Measurements from ENCODE around the gene PIN1.
"Not testable (repeated sequence)": the region's sequence is repeated elsewhere in the genome, so short reads cannot be mapped to it uniquely, and the experiment has no call there.

Gene PIN1

DNA sequence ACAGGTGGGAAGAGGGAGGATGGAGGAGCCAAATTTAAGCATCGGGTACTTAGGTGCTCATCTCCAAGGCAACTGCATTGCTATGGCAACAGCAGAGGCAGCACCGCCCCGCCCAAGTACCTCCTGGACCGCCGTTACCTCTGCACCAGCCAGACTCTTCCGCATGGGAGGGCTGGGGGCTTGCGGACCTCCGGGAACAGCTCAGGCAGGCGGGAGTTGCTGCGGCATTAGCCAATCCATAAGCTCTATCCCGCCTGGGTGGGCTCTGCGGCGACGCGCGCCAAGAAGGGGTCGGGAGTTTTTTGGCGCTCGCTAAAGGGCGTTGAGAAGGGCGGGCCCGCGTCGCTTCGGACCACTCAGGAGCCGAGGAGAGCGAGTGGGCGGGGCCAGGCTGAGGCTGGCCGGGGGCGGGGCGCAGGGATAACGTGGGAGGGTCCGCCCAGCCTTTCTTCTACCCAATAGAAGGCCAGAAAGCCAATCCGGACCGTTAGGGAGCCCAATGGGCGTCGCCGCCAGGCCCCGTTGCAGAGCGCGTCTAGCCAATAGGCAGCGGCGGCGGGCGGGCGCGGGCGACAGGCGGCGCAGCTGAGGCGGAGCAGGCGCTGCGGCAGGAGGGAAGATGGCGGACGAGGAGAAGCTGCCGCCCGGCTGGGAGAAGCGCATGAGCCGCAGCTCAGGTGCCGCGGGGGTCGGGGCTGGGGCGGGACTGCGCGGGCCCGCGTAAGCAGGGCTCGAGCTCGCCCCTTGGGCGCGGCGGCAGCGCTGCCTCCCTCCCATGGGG, at the start of gene PIN1:
PIN1 (plus strand) TSS at position 593 of the 781 bp plus-strand sequence; CDS start at position 620, 27 bp downstream.
- DNase-seq, result peak; percentile 99

DNA sequence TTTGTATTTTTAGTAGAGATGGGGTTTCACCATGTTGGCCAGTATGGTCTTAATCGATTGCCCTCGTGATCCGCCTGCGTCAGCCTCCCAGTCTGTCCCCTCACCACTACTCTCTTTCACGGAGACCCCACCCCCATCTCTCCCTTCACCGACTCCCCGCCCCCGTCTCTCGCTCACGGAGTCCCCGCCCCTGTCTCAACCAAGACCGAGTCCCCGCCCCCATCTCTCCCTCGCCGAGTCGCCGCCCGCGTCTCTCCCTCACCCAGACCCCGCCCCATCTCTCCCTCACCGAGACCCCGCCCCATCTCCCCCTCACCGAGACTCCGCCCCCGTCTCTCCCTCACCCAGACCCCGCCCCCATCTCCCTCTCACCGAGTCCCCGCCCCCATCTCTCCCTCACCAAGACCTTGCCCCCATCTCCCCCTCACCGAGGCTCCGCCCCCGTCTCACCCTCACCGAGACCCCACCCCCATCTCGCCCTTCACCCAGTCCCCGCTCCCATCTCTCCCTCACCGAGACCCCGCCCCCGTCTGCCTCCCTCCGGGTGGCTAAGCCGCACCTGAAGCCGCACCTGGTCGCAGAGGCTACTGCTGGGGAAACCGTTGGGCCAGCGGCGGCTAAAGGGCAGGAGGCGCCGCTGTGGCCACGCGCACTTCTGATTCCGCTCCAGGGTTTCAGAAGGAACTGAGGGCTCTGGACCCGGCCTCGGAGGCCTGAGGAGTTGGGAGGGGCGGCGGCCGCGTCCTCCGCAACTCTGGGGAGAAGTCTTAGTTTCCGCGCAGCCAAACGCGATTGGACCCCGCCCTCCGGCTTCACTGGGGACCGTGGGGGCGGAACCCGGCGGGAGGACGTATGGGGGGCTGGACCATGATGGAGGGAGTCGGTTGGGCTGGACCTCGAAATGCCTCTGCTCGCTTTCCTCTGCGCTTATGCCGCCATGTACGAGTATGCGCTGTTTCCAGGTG, 49.5 kb upstream of the PIN1 start:
- DNase-seq, result peak; percentile 97

DNA sequence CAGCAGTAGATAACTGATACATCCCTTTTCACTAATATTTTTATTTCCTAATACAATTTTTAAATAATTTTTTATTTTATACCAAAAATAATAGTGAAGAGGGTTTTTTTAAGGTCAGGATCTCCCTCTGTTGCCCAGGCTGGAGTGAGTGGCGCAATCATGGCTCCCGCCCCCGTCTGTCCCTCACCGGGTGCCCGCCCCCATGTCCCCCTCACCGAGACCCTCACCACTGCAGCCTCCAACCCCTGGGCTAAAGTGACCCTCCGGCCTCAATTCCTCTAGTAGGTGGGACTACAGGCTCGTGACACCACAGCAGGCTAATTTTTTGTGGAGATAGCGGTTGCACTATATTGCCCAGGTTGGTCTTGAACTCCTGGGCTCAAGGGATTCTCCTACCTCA, 48.8 kb upstream of the PIN1 start:
- no peak for DNase-seq

DNA sequence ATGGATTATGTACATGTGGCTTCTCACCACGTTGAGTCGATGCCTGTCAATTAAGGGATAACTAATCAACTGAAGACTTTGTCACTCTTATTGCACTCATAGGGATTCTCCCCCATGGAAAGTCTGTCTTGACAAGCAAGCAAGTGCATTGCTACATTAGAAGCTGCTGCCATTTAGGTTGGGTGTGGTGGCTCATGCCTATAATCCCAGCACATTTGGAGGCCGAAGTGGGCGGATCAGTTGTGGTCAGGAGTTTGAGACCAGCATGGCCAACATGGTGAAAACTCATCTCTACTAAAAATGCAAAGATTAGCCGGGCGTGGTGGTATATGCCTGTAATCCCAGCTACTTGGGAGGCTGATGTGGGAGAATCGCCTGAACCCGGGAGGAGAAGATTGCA, 48.3 kb upstream of the PIN1 start:
- DNase-seq, result no peak

DNA sequence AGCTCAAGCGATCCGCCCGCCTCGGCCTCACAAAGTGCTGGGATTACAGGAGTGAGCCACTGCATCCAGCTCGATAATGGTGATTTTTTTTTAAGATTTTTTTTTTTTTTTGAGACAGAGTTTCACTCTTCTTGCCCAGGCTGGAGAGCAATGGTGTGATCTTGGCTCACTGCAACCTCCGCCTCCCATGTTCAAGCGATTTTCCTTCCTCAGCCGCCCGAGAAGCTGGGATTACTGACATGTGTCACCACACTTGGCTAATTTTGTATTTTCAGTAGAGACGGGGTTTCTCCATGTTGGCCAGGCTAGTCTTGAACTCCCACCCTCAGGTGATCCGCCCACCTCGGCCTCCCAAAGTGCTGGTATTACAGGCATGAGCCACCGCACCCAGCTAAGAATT, 46.5 kb upstream of the PIN1 start:
- DNase-seq, result not testable (repeated sequence)

DNA sequence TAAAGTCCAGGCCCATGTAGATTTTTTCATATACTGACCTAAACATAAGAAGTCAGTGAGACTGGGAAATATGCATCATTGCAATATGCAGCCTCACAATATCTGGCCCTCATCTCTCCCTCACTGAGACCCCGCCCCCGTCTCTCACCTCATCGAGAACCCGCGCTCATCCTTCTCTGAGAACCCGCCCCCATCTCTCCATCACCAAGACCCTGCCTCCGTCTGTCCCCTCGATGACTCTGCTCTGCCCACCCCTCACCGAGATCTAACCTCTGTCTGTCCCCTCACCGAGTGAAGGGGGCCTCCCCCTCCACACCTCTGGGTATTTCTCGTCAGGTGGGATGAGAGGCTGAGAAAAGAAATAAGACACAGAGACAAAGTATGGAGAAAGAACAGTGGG, 46.1 kb upstream of the PIN1 start:
- DNase-seq, result no peak

DNA sequence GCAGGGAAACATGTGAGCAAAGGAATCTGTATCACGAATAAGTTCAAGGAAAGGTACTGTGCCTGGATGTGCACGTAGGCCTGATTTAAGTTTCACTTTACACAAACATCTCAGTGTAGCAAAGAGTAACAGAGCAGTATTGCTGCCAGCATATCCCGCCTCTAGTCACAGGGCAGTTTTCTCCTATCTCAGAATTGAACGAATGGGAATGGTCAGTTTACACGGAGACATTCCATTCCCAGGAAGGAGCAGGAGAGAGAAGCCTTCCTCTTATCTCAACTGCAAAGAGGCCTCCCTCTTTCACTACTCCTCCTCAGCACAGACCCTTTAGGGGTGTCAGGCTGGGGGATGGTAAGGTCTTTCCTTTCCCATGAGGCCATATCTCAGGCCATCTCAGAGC, 45.5 kb upstream of the PIN1 start:
- not testable (repeated sequence) for DNase-seq

DNA sequence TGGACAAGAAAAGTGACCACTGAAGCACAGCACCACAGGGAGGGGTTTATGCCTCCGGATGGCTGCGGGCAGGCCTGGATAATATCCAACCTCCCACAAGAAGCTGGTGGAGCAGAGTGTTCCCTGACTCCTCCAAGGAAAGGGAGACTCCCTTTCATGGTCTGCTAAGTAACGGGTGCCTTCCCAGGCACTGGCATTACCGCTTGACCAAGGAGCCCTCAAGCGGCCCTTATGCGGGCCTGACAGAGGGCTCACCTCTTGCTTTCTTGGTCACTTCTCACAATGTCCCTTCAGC, 44.1 kb upstream of the PIN1 start:
- DNase-seq, result not testable (repeated sequence)

DNA sequence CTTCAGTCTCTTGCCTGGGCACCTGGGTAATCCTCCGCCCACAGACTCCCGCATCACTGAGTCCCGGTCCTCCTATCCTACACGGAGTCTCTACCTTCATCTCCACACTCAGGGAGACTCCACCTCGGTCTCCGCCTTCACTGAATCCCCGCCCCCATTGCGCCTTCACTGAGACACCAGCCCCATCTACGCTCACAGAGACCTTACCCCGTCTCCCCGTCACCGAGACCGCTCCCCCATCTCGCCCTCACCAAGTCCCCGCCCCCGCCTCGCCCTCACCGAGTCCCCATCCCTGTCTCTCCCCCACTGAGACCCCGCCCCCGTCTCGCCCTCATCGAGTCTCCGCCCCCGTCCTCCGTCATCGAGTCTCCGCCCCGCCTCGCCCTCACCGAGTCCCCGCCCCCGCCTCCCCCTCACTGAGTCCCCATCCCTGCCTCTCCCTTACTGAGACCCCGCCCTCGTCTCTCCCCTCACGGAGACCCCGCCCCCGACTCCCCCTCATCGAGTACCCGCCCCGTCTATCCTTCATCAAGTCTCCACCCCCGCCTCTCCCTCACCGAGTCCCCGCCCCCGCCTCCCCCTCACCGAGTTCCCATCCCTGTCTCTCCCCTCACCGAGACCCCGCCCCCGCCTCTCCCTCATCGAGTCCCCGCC, 43.4 kb upstream of the PIN1 start:
- peak; percentile 63 for DNase-seq

DNA sequence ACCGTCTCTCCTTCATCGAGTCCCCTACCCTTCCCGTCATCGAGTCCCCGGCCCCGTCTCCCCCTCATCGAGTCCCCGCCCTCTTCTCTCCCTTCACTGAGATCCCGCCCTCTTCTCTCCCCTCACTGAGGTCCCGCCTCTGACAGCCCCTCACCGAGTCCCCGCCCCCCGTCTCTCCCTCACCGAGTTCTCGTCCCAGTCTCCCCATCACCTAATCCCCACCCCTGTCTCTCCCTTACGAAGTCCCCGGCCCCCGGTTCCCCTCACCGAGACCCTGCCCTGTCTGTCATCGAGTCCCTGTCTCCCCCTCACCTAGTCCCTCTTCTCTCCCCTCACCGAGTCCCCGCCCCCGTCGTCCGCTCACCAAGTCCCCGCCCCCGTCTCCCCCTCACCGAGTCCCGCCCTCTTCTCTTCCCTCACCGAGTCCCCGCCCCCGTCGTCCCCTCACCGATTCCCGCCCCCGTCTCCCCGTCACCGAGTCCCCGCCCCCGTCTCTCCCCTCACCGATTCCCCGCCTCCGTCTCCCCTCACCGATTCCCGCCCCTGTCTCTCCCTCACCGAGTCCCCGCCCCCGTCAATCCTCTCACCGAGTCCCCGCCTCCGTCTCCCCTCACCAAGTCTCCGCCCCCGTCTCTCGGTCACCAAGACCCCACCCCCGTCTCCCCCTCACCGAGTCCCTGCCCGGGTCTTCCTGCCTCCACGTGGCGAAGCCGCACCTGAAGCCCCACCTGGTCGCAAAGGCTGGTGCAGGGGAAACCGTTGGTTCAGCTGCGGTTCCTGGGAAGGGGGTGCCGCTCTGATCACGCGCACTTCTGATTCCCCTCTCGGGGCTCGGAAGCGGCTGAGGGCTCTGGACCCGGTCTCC, 42.7 kb upstream of the PIN1 start:
- peak; percentile 87 for DNase-seq

DNA sequence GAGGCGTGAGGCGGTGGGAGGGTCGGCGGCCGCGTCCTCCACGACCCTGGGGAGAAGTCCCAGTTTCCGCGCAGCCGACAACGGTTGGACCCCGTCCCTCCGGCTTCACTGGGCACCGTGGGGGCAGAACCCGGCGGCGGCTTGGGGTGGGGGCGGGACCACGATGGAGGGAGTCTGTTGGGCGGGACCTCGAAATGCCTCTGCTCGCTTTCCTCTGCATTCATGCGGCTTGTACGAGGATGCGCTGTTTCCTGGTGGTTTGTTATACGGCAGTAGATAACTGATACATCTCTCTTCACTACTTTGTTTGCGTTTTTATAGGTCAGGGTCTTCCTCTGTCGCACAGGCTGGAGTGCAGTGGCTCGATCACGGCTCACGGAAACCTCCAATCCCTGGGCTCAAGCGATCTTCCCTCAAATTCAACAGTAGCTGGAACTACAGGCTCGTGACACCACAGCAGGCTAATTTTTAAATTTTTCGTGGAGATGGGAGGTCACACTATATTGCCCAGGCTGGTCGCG, 42.0 kb upstream of the PIN1 start:
- no peak for DNase-seq

DNA sequence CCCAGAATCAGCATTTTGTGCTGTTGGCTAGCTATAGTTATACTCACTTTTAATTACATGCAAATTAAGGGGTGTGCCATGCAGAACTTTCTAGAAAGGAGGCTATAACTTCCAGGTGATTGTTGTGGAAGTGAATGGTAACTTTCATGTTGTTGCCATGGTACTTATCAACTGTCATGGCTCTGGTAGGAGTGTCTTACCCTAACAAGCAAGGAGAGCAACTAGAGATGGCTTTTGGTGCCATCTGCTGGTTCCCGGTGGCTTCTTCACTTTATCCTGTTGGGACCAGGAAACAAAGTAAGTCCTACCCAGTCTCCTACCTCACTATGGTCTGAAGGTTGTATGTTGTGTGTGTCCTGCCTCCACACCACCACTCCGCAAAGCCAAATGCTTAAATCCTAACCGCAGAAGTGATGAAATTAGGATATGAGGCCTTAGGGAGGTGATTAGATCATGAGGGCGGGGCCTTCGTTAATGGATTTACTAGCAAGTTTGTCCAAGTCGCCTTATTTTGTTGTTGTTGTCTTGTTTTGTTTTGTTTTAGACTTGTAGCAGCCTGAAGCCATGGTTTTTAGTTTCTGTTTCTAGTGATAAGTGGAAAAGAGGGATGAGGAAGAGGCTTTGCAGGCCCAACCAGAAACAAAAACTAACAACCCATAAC, 38.9 kb upstream of the PIN1 start:
- DNase-seq, result peak; percentile 84

DNA sequence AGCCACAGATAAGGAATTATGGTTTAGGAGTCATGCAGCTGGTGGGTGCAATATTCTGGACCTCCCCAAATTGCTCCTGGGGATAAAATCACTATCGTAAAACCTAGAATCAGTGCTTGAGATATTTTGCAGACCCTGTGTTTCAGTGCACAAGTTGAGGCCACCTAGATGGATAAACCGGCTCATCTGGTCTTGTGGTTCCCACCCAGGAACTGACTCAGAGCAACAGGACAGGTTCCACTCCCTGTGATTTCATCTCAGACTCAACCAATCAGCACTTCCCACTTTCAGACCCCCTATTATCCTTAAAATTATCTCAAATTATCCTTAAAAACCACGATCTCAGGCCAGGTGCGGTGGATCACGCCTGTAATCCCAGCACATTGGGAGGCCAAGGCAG, 37.2 kb upstream of the PIN1 start:
- DNase-seq, result no peak

DNA sequence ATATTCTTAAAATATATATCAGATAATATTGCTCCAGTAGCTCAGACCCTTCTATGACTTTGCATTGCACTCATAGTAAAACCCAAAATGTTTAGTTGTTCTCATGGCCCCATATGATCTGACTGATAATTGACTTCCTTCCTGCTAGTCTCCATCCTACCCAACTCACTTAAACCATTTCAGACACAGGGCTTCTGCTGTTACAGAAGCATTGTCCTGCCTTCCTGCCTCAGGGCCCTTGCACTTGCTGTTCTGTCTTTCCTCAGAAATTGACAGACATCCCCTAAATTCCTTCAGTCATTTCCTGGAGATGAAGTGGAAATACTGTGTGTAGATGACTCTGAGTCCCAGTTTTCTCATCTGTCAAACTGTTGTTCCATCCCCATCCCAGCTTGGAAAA, 36.0 kb upstream of the PIN1 start:
- no peak for DNase-seq

DNA sequence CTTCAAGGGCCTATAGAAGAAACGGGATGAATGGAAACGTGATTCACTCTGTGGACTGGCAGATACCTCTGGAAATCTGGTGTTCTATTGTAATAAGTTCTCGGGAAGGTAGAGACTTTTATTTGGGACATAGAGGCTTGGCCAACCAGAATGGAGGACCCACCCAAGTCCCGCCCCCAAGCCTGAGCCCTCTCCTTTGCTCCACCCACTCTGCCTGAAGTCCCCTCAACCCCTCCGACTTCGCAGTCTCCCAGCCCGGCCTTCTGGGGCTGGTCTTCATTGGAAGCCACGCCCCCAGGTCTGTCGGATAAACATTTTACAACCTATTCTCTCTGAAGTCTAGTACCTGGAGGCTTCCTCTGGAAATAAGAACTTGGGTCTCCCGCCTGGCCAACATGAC, 33.1 kb upstream of the PIN1 start:
- no peak for DNase-seq

DNA sequence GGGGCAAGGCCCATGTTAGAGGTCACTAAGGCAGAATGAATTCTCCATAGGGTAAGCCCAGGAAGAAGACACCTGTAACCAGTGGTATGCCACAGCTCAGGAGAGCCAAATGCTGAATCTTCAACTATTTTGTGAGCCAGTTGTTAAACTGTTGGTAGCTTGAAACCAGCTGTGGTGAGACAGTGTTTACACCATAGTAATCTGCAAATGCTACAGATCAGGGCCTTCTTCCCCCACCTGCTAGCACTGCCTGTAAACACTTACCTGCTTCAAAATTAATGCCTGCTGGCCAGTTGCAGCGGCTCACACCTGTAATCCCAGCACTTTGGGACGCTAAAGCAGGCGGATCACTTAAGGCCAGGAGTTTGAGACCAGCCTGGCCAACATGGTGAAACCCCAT, 28.3 kb upstream of the PIN1 start:
- DNase-seq, result no peak

DNA sequence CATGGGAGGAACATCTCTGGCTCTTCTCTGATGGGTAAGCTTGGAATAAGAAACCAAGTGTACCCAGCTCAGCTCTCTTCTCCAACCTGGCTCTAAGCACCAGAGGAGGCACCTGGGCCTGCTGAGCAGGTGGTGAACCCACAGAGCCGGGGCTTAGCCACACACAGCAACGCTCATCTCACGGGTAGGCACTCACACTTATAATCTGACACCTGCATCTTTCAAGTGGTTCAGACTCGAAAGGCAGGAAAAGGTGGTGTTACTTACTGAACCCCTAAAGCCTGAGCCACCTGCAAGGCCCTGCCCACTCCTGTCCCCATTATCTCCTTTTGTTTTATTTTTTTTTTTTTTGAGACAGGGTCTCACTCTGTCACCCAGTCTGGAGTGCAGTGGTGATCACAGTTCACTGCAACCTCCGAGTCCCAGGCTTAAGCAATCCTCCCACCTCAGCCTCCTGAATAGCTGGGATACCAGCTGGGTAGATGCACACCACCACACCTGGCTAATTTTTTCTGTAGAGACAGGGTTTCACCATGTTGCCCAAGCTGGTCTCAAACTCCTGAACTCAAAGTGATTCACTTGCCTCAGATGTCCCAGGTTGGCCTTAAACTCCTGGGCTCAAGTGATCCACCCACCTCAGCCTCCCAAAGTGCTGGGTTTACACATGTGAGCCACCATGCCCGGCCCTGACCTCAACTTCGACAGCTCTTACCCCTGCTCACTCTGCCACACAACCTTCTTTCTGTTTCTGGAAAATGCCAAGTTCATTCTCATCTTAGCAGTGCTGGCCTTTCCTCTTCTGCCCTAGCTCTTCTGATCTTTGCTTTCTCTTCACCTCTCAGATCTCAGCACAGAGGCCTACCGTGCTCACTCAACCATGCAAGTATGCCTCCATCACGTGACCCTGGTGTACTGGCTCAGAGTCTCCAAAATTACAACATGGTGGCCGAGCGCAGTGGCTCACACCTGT, 26.0 kb upstream of the PIN1 start:
- no peak for DNase-seq

DNA sequence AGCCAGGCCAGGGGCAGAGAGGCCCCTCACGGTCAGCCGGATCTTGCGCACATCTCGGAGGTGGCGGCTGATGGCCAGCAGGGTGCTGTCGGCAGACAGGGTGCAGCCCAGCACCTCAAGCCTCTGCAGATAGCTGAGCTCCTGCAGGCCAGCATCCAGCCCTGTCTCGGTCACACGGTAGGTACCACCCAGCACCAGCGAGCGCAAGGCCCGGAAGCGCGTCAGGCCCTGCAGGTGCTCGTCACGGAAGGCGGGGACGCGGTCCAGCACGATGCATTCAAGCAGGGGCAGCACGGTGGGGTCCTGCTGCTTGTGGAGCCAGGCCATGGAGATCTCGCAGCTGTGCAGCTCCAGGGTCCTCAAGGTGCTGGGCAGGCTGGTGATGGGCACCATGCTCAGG, 24.0 kb upstream of the PIN1 start:
- DNase-seq, result no peak

DNA sequence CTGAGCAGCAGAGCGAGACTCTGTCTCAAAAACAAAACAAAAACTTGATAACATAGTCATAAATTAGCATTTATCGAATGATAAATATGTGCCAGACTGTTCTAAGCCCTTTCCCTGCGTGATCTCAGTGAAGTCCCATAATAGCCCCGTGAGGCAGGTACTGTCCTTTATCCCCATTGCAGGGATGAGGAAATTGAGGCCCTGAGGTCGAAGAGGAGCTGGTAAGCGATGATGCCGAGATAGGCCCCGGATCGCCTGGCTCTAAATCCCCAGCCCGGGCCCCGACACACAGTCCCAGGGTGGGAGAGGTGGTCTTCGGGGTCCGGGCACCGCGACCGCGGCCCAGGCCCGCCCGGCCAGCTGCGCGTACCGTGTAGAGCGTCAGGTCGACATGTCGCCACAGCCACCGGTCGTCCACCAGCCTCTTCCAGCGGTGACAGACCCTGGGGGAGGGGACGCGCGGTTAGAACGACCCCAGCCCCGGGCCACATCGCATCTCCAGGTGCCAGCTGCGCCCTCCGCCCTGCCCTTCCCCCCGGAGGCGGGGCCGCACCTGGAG, 16.9 kb upstream of the PIN1 start:
- DNase-seq, result no peak

Measured in retina (tissue), 1 donor.